Hair follicle dermal papilla cell (primary cell): ENCODE measurements around the gene CHST4. TPM values are rescaled to one million over a fixed set of nuclear protein-coding genes. Genes with fewer than 3 reads are reported as not detected.

Source experiments
- small RNA-seq: library from RNA; depleted of rRNA; stranded (forward); fragments of <200 nt; gene quantifications from one replicate; pipeline ENCODE3, GENCODE V24; 2012
- total RNA-seq: library from RNA; depleted of rRNA; stranded (reverse); fragments of >200 nt; gene quantifications from 2 replicates; pipeline ENCODE4 v1.2.3, GENCODE V29; 2012

CHST4 gene
- total RNA-seq, result not detected in 2 replicates

DNA sequence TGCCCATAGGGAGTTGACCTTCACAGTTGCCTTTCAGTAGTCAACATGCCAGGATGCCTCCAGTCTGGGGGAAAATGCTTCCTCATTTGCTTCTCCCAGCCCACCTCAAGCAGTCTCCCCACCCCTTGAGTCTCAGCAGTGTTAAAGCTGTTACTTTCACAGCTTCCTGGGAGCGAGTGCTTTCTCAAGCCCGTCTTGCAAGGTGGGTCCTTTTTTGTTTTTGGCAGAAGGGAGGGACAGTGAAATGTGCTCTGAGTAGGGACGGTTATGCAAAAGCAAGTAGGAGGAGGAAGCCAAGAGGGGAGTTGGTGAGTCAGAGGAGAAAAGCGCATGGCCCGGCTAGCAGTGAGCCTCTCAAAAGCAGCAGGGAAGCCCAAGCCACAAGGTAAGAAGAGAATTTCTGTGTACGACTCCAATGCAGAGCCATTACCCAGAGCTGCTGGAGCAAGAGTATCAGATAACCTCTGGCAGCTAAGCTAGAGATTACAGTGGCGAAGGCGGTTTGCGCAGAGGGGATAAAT lies at the start of gene CHST4:
Gene CHST4, plus strand, starts transcription at position 316 of the 521 bp plus-strand sequence. CDS start 10,252 bp downstream, outside the sequence.

DNA sequence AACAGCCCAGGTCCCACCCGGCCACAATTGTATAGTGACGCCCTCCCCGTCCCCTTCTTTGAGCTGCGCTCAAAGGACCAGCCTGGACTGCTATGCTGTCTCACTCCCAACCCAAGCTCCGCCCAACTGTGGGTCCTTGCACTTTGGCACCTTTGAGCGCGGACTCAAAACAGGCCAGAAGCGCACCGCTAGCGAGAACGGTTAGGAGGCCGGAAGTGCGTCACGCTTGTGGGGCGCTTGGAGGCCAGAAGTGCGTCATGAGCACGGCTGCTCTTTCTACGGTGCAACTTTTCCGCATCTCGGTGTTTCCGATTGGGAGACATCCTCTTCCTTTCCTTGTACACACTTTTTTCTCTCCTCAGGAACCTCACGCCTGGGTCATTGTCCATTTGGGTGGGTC lies 37.1 kb upstream of the CHST4 start, which contains the start of gene ZNF19:
Gene ZNF19, minus strand, starts transcription at position 203 of the 400 bp plus-strand sequence. CDS start 7,210 bp downstream, outside the sequence.

DNA sequence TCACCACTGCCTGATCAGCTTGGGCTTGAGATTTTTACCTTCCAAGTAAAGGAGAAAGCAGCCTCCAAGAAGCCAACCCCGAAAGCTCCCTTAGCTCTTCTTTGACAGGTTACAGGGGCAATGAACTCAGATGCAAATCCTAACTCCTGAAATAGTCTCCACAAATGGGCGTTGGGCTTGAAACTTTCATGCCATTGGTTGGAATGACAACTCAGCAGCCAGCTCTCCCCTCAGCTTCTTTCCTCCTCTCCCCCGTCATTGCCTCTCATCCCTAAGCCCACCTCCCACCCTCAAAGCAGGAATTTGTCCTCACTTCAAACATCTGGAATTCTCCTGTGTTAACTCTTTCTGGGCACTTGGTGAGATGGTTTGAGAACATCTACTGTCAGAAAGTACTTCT lies 50.7 kb downstream of the CHST4 start, which contains the start of gene TAT:
Gene TAT, minus strand, starts transcription at position 122 of the 400 bp plus-strand sequence. CDS start 677 bp downstream, outside the sequence.

Small RNA genes lying within 50 kb of the gene (small RNA-seq; reads per million reads assigned to genes)
- gene RNU6-1061P, result not detected

Other genes starting within 250 kb of the CHST4 start
- 35.3 and 40.1 TPM in 2 replicates for gene CMTR2, start 237.0 kb upstream of the CHST4 start, total RNA-seq
- gene CALB2, start 167.7 kb upstream of the CHST4 start, total RNA-seq, result 0.24 and 0.32 TPM in 2 replicates
- gene TLE7, start 84.4 kb upstream of the CHST4 start, total RNA-seq, result not detected in 2 replicates
- 9.7 and 12.3 TPM in 2 replicates for gene ZNF23, start 64.2 kb upstream of the CHST4 start, total RNA-seq
- gene ZNF19, start 37.1 kb upstream of the CHST4 start, total RNA-seq, result 5.2 and 5.8 TPM in 2 replicates
- under 0.01 and 0.16 TPM in 2 replicates for gene TAT, start 50.7 kb downstream of the CHST4 start, total RNA-seq
- 0.16 and 0.49 TPM in 2 replicates for gene MARVELD3, start 99.8 kb downstream of the CHST4 start, total RNA-seq
- 24.3 and 26.3 TPM in 2 replicates for gene PHLPP2, start 198.3 kb downstream of the CHST4 start, total RNA-seq